BE2C (cell line): ENCODE results near the gene SF3A1.

ENCODE experiments used
- DNase-seq: peaks from one replicate; pipeline ENCODE4 v3.0.0-alpha.2; 2020
- H3K27me3 ChIP-seq: fragments of 250-450 bp; sonication (Bioruptor Pico); 2 replicates; pipeline ENCODE4 v1.5.1; 2020; ENCODE audit warnings: mild to moderate bottlenecking
- H3K36me3 ChIP-seq: fragments of 250-450 bp; sonication (Bioruptor Pico); 2 replicates; pipeline ENCODE4 v1.5.1; 2020; ENCODE audit warnings: mild to moderate bottlenecking
- H3K4me1 ChIP-seq: fragments of 250-450 bp; sonication (Bioruptor Pico); 2 replicates; pipeline ENCODE4 v1.5.1; 2020
- H3K4me3 ChIP-seq: 2 replicates; pipeline ENCODE4 v1.5.1; 2011; ENCODE audit warnings: low read depth, low read length
- H3K9me3 ChIP-seq: fragments of 250-450 bp; sonication (Bioruptor Pico); 2 replicates; pipeline ENCODE4 v1.5.1; 2020
- TF ChIP-seq, protein P1 (sequence below): IDR thresholded peaks from 2 replicates; pipeline ENCODE4 v1.5.1; 2012; ENCODE audit warnings: mild to moderate bottlenecking, low read depth, low read length

SF3A1 gene

DNA sequence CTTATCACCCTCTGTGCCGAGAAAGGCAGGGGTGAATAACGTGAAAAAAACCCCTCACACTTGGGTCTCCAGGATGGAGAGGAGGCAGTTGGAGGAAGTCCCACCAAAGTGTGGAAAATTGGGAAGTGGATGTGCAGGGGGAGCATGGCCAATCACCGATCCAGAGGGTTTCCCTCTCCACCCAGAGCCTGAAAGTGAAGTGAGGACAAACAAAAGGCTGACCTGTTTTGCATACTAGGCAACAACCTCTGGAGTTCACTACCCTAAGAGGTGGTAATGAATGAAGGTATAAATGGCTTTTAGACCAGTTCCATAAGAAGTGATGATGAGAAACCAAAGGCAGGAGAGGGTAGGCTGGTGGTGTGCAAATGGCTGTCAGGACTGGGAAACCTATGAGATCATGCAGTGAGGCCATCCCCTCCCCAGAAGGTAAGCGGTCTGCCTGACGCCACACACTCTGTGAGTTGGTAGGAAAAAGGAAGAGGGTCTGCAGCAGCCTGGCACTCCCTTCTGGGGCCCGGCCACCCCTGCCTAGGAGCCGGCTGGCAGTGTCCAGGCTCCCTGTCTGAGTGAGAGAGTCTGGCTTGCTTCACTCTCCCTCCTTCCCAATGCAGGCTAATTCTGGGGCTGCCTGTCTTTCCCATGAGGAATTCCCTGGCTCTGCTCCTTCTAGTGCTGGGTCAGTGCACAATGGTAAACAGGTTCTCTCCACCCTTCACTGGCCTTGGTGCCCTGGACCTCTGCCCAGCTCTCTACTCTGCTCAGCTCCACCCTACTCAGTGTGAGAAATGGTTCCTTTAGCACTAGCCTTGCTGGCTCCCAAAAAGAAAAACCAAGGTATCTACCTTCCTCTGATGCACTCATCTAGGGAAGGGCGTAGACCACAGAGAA is 45.6 kb downstream of the SF3A1 start:
- DNase-seq: no peak
- Histone ChIP-seq H3K27me3 (no peaks in the 10 kb centered on the region), H3K9me3 (no peaks in the 10 kb centered on the region), H3K4me3 (no peak overlapping the region), H3K36me3 (no peaks in the 10 kb centered on the region), H3K4me1 (peaks cover 3% of the 10 kb centered on the region; the same call in 1 of the 2 replicates)
- TF ChIP-seq, protein P1, sequence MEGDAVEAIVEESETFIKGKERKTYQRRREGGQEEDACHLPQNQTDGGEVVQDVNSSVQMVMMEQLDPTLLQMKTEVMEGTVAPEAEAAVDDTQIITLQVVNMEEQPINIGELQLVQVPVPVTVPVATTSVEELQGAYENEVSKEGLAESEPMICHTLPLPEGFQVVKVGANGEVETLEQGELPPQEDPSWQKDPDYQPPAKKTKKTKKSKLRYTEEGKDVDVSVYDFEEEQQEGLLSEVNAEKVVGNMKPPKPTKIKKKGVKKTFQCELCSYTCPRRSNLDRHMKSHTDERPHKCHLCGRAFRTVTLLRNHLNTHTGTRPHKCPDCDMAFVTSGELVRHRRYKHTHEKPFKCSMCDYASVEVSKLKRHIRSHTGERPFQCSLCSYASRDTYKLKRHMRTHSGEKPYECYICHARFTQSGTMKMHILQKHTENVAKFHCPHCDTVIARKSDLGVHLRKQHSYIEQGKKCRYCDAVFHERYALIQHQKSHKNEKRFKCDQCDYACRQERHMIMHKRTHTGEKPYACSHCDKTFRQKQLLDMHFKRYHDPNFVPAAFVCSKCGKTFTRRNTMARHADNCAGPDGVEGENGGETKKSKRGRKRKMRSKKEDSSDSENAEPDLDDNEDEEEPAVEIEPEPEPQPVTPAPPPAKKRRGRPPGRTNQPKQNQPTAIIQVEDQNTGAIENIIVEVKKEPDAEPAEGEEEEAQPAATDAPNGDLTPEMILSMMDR: no peak

DNA sequence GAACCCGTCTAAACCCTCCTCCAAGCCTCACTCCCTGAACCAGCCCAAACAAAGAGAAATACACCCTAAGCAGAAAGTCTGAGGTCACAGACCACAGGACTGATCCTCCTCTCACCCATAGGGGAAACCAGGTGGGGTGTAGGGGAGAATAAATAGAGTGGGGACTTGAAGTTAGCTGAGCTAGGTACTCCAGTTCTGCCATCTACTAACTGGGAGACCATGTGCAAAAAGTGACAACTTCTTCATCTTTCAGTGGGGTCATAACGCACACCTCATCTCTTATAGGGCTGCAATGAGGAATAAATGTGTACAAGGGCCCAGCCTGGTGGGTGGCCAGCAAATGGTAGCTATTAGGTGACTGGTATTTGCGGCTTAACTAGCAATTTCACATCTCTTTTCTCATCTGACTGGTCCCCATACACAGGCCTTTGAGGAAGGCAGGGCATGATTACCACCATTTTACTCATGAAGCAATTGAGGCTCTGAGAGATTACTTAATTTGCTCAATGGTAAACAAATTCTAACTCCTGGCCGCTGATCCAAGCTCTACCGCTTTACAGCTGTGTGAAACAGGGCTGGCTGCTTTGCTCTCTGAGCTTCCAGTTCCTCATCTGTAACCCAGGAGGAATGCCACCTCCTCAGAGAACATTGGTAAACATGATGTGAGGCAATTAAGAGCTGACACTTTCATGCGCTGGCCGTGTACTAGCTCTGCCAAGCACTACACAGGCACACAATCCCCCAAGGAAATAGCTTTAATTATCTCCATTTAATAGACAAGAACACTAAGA is 46.5 kb downstream of the SF3A1 start:
- DNase-seq: no peak
- H3K4me3 ChIP-seq: no peak overlapping the region
- H3K9me3 ChIP-seq: no peaks in the 10 kb centered on the region
- H3K36me3 ChIP-seq: no peaks in the 10 kb centered on the region
- H3K27me3 ChIP-seq: no peaks in the 10 kb centered on the region
- peaks cover 3% of the 10 kb centered on the region; the same call in 1 of the 2 replicates for H3K4me1 ChIP-seq
- TF ChIP-seq, protein P1: no peak

DNA sequence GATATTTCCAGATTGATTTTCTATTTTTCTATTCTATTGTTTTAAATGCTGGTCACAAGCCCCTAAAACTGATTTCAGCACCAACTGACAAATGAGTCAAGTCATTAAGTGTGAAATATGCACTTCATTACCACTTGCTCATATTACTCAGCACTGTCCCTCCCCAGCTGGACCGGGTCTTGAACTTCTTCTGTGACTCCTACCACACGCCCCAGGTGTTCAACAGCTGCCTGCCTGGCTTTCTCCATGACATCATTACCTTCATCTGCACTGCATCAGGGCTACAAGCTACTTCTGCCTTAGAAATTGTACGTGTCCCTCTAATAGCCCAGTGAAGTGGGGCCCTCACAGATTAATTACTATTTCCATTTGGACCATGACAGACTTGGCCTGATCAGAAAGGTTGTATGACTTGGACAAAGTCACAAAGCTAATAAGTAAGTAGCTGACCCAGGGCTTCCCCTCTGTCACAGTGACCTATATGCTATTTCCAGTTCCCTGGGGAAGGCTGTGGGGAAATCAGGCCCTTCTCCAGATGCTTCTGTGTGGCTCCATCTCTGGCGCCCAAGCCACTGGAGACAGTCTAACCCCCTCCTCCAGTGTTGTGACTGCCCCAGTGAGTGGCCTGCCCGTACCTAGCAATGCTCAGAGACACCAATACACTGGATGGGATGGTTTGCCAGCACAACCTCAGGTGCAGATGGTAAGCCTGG is 48.0 kb downstream of the SF3A1 start:
- no peaks in the 10 kb centered on the region for H3K27me3 ChIP-seq
- H3K4me3 ChIP-seq: no peak overlapping the region
- H3K9me3 ChIP-seq: no peaks in the 10 kb centered on the region
- H3K4me1 ChIP-seq: no peaks in the 10 kb centered on the region; the same call in 1 of the 2 replicates
- TF ChIP-seq, protein P1: no peak
- no peaks in the 10 kb centered on the region for H3K36me3 ChIP-seq
- no peak for DNase-seq

DNA sequence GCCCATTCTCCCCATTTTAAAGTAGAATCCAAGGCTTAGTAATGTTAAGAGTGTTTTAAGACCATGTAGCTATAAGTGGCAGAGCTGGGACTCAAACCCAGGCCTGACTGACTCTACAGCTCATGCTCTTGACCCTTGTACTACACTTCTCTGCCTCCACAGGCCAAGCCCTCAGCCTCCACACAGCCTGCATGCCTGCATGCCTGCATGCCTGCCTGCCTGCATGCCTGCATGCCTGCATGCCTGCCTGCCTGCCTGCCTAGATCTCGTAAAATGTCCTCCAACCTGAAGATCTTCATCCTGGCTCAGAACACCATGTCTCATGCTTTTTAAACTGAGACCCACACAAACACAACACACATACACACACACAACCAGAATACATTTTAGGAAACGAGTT is 48.6 kb downstream of the SF3A1 start:
- TF ChIP-seq, protein P1: no peak

DNA sequence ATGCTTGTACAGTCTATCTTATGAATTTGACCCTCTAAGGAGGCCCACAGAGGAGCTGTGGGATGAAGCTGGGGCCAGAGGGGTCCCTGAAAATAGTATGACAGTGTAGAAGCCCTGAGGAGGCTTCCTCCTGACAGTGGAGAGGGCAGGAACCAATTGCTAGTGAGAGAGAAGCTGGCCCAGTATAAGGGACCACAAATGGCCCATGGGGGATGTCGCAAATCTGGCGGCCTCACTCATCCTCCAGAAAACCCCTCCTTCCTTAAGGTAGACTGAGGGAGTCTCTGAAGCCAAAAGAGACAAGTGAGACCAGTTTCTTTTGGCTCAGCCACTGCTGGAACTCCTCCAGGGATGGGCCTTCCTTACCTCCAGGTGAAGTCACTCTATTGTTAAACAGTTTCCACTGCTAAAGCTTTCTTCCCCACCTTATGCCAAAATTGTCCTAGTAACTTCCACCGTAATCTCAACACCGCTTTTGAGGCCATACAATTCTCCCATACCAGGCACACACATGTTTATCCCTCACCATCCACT is 49.6 kb downstream of the SF3A1 start:
- no peaks in the 10 kb centered on the region for H3K27me3 ChIP-seq
- no peaks in the 10 kb centered on the region for H3K36me3 ChIP-seq
- no peaks in the 10 kb centered on the region for H3K9me3 ChIP-seq
- H3K4me3 ChIP-seq: no peak overlapping the region
- H3K4me1 ChIP-seq: no peaks in the 10 kb centered on the region; the same call in 1 of the 2 replicates
- TF ChIP-seq, protein P1: no peak
- DNase-seq: no peak

More for the DNA sequence above, 48.6 kb downstream of the SF3A1 start:
- no peak overlapping the region for H3K4me3 ChIP-seq
- H3K27me3 ChIP-seq: no peaks in the 10 kb centered on the region
- no peaks in the 10 kb centered on the region; the same call in 1 of the 2 replicates for H3K4me1 ChIP-seq
- H3K36me3 ChIP-seq: no peaks in the 10 kb centered on the region
- no peaks in the 10 kb centered on the region for H3K9me3 ChIP-seq
- DNase-seq: no peak
